ENCODE results near the gene EXOC4. TPM values are rescaled to one million over a fixed set of nuclear protein-coding genes. Genes with fewer than 3 reads are reported as not detected.

Gene EXOC4
- total RNA-seq, 3 donors from 2014 or later, result 88.3 to 136 (median 99.6) TPM

DNA sequence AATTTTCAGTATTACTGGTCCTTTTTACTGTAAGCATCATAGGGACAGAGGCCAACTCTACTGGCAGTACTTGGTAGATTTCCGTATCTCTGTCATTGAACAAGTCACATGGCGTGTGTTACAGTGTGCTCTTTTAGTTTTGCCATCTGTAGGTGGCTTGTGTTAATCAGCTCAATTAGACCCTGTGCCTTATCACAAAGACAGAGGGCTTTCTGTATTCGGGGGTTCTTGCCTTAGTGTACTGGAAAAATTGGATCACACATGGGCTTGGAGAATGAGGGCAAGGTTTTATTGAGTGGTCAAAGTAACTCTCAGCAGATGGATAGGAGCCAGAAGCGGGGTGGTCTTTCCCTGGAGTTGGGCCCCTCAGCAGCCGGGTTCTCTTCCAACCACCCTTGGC lies 853.0 kb downstream of the EXOC4 start:
- Histone ChIP-seq H3K4me3 (no peak overlapping the region), H3K27ac (no peak overlapping the region), H3K36me3 (no peaks in the 10 kb centered on the region), H3K9me3 (no peaks in the 10 kb centered on the region), H3K4me1 (no peaks in the 10 kb centered on the region), H3K27me3 (no peaks in the 10 kb centered on the region)
- TF ChIP-seq POLR2A (IDR thresholded peaks at IDR 0.05), result no peak
- TF ChIP-seq CTCF (IDR thresholded peaks at IDR 0.05), result no peak
- TF ChIP-seq POLR2AphosphoS5 (IDR thresholded peaks at IDR 0.05), result no peak
- intact Hi-C loops (cut with DNase I; ENCODE audit: low total_unique reads), result no loop called here
- no peak for DNase-seq (ENCODE audit: low spot score in 2 of 2)

- Histone ChIP-seq H3K9me3 (no peaks in the 10 kb centered on the region), H3K4me1 (no peaks in the 10 kb centered on the region), H3K27me3 (no peaks in the 10 kb centered on the region), H3K27ac (no peak overlapping the region), H3K36me3 (no peaks in the 10 kb centered on the region), H3K4me3 (no peak overlapping the region)
- TF ChIP-seq POLR2A (IDR thresholded peaks at IDR 0.05), result no peak
- no peak for TF ChIP-seq POLR2AphosphoS5 (IDR thresholded peaks at IDR 0.05)
- TF ChIP-seq CTCF (IDR thresholded peaks at IDR 0.05), result no peak
- intact Hi-C loops (cut with DNase I; ENCODE audit: low total_unique reads), result no loop called here
- DNase-seq (ENCODE audit: low spot score in 2 of 2), result no peak
Observed at GRCh38 chr7:134108802-134109201, 855.9 kb downstream of the EXOC4 start.

GRCh38 chr7:134113655-134114054 lies 860.8 kb downstream of the EXOC4 start:
- no peak overlapping the region for H3K4me3 ChIP-seq
- no peak for DNase-seq (ENCODE audit: low spot score in 2 of 2)
- H3K27ac ChIP-seq, result no peak overlapping the region
- H3K9me3 ChIP-seq, result no peaks in the 10 kb centered on the region
- no peaks in the 10 kb centered on the region for H3K4me1 ChIP-seq
- no peaks in the 10 kb centered on the region for H3K36me3 ChIP-seq
- no peaks in the 10 kb centered on the region for H3K27me3 ChIP-seq
- intact Hi-C loops (cut with DNase I; ENCODE audit: low total_unique reads), result no loop called here
- no peak for TF ChIP-seq POLR2AphosphoS5 (IDR thresholded peaks at IDR 0.05)
- TF ChIP-seq POLR2A (IDR thresholded peaks at IDR 0.05), result no peak
- no peak for TF ChIP-seq CTCF (IDR thresholded peaks at IDR 0.05)

- no peaks in the 10 kb centered on the region for H3K4me1 ChIP-seq
- no peak for DNase-seq (ENCODE audit: low spot score in 2 of 2)
- no peak overlapping the region for H3K4me3 ChIP-seq
- no peak overlapping the region for H3K27ac ChIP-seq
- no peaks in the 10 kb centered on the region for H3K9me3 ChIP-seq
- intact Hi-C loops (cut with DNase I; ENCODE audit: low total_unique reads), result no loop called here
- H3K27me3 ChIP-seq, result no peaks in the 10 kb centered on the region
- TF ChIP-seq POLR2A (IDR thresholded peaks at IDR 0.05) (no peak), POLR2AphosphoS5 (IDR thresholded peaks at IDR 0.05) (no peak), CTCF (IDR thresholded peaks at IDR 0.05) (no peak)
- no peaks in the 10 kb centered on the region for H3K36me3 ChIP-seq
Observed at GRCh38 chr7:134114992-134115391, 862.1 kb downstream of the EXOC4 start.

Other genes starting within 250 kb of the EXOC4 start
- 10 to 100 TPM; 52.1 to 59.4 (median 53.1) TPM for gene CHCHD3, start 171.0 kb upstream of the EXOC4 start, total RNA-seq